ENCODE results near the gene RETREG1. TPM values are rescaled to one million over a fixed set of nuclear protein-coding genes. Genes with fewer than 3 reads are reported as not detected.

RETREG1 gene
- total RNA-seq, 4 donors from 2014 or later, result 0.51 to 12.5 (median 4.5) TPM

GRCh38 chr5:16456103-16456832 is 160.5 kb downstream of the RETREG1 start:
- H3K27ac ChIP-seq, result peak overlapping the region in 1 of 2 donors; percentile 7
- no peaks in the 10 kb centered on the region for H3K9me3 ChIP-seq
- no peak overlapping the region for H3K4me3 ChIP-seq
- DNase-seq, result peak in 1 of 2 donors; percentile 21
- H3K36me3 ChIP-seq, result no peaks in the 10 kb centered on the region
- H3K4me1 ChIP-seq, result peaks cover 0 to 6% of the 10 kb centered on the region in 2 donors
- TF ChIP-seq CTCF (IDR thresholded peaks at IDR 0.05) (peak; percentile 42 to 62 (median 48)), POLR2A (IDR thresholded peaks at IDR 0.05) (no peak)
- intact Hi-C loops (cut with DNase I; ENCODE audit: low total_unique reads), result no loop called here
- no peaks in the 10 kb centered on the region for H3K27me3 ChIP-seq

- intact Hi-C loops (cut with DNase I; ENCODE audit: low total_unique reads), result no loop called here
These were observed 161.1 kb downstream of the RETREG1 start for GRCh38 chr5:16455668-16456067.

GRCh38 chr5:16454686-16455085 is 162.1 kb downstream of the RETREG1 start:
- no peaks in the 10 kb centered on the region for H3K36me3 ChIP-seq
- H3K9me3 ChIP-seq, result no peaks in the 10 kb centered on the region
- H3K4me1 ChIP-seq, result peaks cover 0 to 6% of the 10 kb centered on the region in 2 donors
- H3K27ac ChIP-seq, result no peak overlapping the region
- intact Hi-C loops (cut with DNase I; ENCODE audit: low total_unique reads), result no loop called here
- H3K4me3 ChIP-seq, result no peak overlapping the region
- TF ChIP-seq CTCF (IDR thresholded peaks at IDR 0.05), result no peak
- no peak for TF ChIP-seq POLR2A (IDR thresholded peaks at IDR 0.05)
- no peaks in the 10 kb centered on the region for H3K27me3 ChIP-seq
- DNase-seq, result no peak

More at GRCh38 chr5:16455668-16456067, 161.1 kb downstream of the RETREG1 start:
- Histone ChIP-seq H3K27ac (peak overlapping the region in 1 of 2 donors; percentile 7), H3K4me1 (peaks cover 0 to 6% of the 10 kb centered on the region in 2 donors), H3K36me3 (no peaks in the 10 kb centered on the region), H3K9me3 (no peaks in the 10 kb centered on the region), H3K27me3 (no peaks in the 10 kb centered on the region), H3K4me3 (no peak overlapping the region)
- DNase-seq, result no peak
- TF ChIP-seq CTCF (IDR thresholded peaks at IDR 0.05), result no peak
- no peak for TF ChIP-seq POLR2A (IDR thresholded peaks at IDR 0.05)

GRCh38 chr5:16453609-16454008 is 163.2 kb downstream of the RETREG1 start:
- intact Hi-C loops (cut with DNase I; ENCODE audit: low total_unique reads), result no loop called here
- no peaks in the 10 kb centered on the region for H3K9me3 ChIP-seq
- no peak for TF ChIP-seq POLR2A (IDR thresholded peaks at IDR 0.05)
- no peak for TF ChIP-seq CTCF (IDR thresholded peaks at IDR 0.05)
- no peak overlapping the region for H3K27ac ChIP-seq
- peaks cover 0 to 6% of the 10 kb centered on the region in 2 donors for H3K4me1 ChIP-seq
- no peaks in the 10 kb centered on the region for H3K36me3 ChIP-seq
- H3K4me3 ChIP-seq, result no peak overlapping the region
- no peaks in the 10 kb centered on the region for H3K27me3 ChIP-seq
- no peak for DNase-seq

- Histone ChIP-seq H3K4me3 (no peak overlapping the region), H3K27ac (no peak overlapping the region), H3K27me3 (no peaks in the 10 kb centered on the region), H3K9me3 (no peaks in the 10 kb centered on the region), H3K36me3 (no peaks in the 10 kb centered on the region), H3K4me1 (no peaks in the 10 kb centered on the region)
- intact Hi-C loops (cut with DNase I; ENCODE audit: low total_unique reads), result no loop called here
- DNase-seq, result no peak
- TF ChIP-seq POLR2A (IDR thresholded peaks at IDR 0.05) (no peak), CTCF (IDR thresholded peaks at IDR 0.05) (no peak)
These were observed 166.6 kb downstream of the RETREG1 start for GRCh38 chr5:16450163-16450562.
